Ascending aorta (tissue), 2 donors: ENCODE results near the gene LIMS4. TPM values are rescaled to one million over a fixed set of nuclear protein-coding genes. Genes with fewer than 3 reads are reported as not detected.
"Not testable (repeated sequence)": the region's sequence is repeated elsewhere in the genome, so short reads cannot be mapped to it uniquely, and the experiment has no call there.

Experiments
- DNase-seq, 2 donors: peaks; one replicate each; pipeline ENCODE4 v3.0.0-alpha.2; 2019; ENCODE audit warnings: low spot score in 2 of 2
- H3K27ac ChIP-seq, 2 donors: fragments of 200-600 bp; sonication (generic); one replicate each; pipeline ENCODE4 v1.5.1; 2016 to 2017; ENCODE audit warnings: mild to moderate bottlenecking in 1 of 2
- H3K27me3 ChIP-seq: fragments of 200-600 bp; sonication (generic); one replicate; pipeline ENCODE4 v1.5.1; 2017
- H3K36me3 ChIP-seq, 2 donors: fragments of 200-600 bp; sonication (generic); one replicate each; pipeline ENCODE4 v1.5.1; 2016
- H3K4me1 ChIP-seq, 2 donors: fragments of 200-600 bp; sonication (generic); one replicate each; pipeline ENCODE4 v1.5.1; 2016 to 2017; ENCODE audit warnings: mild to moderate bottlenecking in 1 of 2
- H3K4me3 ChIP-seq, 2 donors: fragments of 200-600 bp; sonication (generic); one replicate each; pipeline ENCODE4 v1.5.1; 2016 to 2017; ENCODE audit warnings: mild to moderate bottlenecking in 1 of 2
- H3K9me3 ChIP-seq, 2 donors: fragments of 200-600 bp; sonication (generic); one replicate each; pipeline ENCODE4 v1.5.1; 2016
- intact Hi-C: fragments of 100-400 bp; cut with DNase I; formaldehyde crosslinking; loops from one replicate; pipeline ENCODE4 v1.15.1; 2023
- total RNA-seq: library from RNA; depleted of rRNA; stranded (reverse); fragments of >200 nt; gene quantifications from one replicate; pipeline ENCODE4 v1.1.0, GENCODE V29; 2016

LIMS4 gene
- 21.2 TPM for total RNA-seq

- intact Hi-C loops, H3K9me3 ChIP-seq, DNase-seq, H3K27me3 ChIP-seq, H3K36me3 ChIP-seq, H3K4me1 ChIP-seq, H3K27ac ChIP-seq, H3K4me3 ChIP-seq: not testable (repeated sequence)
Measured at GRCh38 chr2:110472171-110473058, at the start of gene LIMS4. Gene LIMS4, minus strand, starts transcription at chr2:110472816. Its CDS starts 38 bp downstream, at chr2:110472778.

- H3K4me3 ChIP-seq, H3K36me3 ChIP-seq, DNase-seq, H3K4me1 ChIP-seq, H3K27me3 ChIP-seq, H3K27ac ChIP-seq, intact Hi-C loops, H3K9me3 ChIP-seq: not testable (repeated sequence)
Measured at GRCh38 chr2:110499755-110500377, 27.2 kb upstream of the LIMS4 start.

DNA sequence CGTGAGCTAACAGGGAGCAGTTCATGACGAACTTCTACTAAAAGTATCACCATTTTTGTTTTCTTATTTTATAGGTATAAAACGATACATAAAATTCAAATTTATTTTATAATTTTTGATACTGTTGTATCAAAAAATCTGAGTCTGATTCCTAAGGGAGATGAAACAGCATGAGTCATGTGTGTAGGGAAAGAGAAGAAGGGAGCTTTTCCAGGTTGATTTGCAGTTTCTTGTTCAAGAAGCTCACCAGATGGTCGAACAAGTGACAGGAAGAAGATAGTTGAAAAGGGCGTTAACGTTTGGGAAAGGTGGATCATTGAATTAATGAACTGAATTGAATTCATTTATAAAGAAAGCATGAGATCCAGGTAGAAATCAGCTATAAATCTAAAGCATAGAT is 23.4 kb upstream of the LIMS4 start:
- intact Hi-C loops, H3K27ac ChIP-seq, H3K27me3 ChIP-seq, DNase-seq, H3K4me1 ChIP-seq, H3K9me3 ChIP-seq, H3K36me3 ChIP-seq, H3K4me3 ChIP-seq: not testable (repeated sequence)

- DNase-seq, H3K4me1 ChIP-seq, H3K36me3 ChIP-seq, H3K27ac ChIP-seq, intact Hi-C loops, H3K27me3 ChIP-seq, H3K4me3 ChIP-seq, H3K9me3 ChIP-seq: not testable (repeated sequence)
Measured at GRCh38 chr2:110494488-110494887, 21.9 kb upstream of the LIMS4 start.

DNA sequence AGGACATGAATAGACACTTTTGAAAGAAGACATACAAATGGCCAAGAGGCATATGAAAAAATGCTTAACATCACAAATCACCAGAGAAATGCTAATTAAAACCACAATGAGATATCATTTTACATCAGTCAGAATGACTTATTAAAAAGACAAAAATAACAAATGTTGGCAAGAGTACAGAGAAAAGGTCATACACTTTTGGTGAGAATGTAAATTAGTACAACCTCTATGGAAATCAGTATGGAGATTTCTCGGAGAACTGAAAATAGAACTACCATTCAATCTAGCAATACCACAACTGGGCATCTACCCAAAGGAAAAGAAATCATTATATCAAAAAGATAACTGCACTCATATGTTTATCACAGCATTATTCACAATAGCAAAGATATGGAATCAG is 16.4 kb upstream of the LIMS4 start:
- H3K4me3 ChIP-seq, H3K36me3 ChIP-seq, DNase-seq, H3K4me1 ChIP-seq, H3K27ac ChIP-seq, H3K9me3 ChIP-seq, intact Hi-C loops, H3K27me3 ChIP-seq: not testable (repeated sequence)

DNA sequence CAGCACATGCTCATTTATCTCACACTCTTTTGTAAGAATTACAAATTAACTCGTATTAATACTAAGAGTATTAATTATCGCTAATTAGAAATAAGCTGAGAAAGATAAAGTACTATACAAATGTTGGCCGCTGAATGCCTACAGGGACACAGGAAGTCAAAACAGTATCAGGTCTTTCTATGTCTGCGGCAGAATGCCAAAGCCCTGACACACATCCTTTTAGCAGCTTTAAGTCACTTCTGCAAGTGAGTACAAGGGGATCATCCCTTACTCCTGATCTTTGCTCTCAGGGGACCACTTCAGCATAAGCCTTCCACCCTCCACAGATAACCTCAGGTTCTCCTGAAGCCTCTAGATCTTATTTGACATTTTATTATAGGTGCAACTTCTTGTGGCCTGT is 10.1 kb upstream of the LIMS4 start:
- H3K4me1 ChIP-seq, intact Hi-C loops, H3K27me3 ChIP-seq, H3K9me3 ChIP-seq, H3K27ac ChIP-seq, H3K36me3 ChIP-seq, DNase-seq, H3K4me3 ChIP-seq: not testable (repeated sequence)

DNA sequence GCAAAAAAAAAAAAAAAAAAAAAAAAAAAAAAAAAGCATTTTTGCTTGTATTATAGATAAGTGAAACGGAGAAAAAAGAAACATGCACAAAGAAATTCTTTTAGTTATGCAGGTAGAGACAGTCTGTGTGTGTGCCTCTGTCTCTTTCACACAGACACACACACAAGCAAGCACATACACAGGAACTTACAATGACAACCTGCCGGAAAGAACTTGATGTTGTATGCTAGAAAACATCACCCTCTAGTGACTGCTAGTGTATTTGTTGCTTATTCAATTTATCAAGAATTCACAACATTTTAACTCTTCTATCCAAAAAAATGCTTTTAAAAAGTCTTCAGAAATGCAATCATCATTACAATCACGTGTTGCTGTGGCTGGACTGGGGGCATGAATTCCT is 8.6 kb upstream of the LIMS4 start:
- H3K27me3 ChIP-seq, H3K4me1 ChIP-seq, H3K4me3 ChIP-seq, H3K27ac ChIP-seq, H3K9me3 ChIP-seq, intact Hi-C loops, H3K36me3 ChIP-seq, DNase-seq: not testable (repeated sequence)

- H3K27ac ChIP-seq, H3K4me3 ChIP-seq, H3K9me3 ChIP-seq, H3K27me3 ChIP-seq, DNase-seq, intact Hi-C loops, H3K36me3 ChIP-seq, H3K4me1 ChIP-seq: not testable (repeated sequence)
Measured at GRCh38 chr2:110480084-110480483, 7.5 kb upstream of the LIMS4 start.

- H3K27me3 ChIP-seq, H3K9me3 ChIP-seq, H3K4me3 ChIP-seq, H3K36me3 ChIP-seq, H3K27ac ChIP-seq, DNase-seq, intact Hi-C loops, H3K4me1 ChIP-seq: not testable (repeated sequence)
Measured at GRCh38 chr2:110477370-110477769, 4.8 kb upstream of the LIMS4 start.

DNA sequence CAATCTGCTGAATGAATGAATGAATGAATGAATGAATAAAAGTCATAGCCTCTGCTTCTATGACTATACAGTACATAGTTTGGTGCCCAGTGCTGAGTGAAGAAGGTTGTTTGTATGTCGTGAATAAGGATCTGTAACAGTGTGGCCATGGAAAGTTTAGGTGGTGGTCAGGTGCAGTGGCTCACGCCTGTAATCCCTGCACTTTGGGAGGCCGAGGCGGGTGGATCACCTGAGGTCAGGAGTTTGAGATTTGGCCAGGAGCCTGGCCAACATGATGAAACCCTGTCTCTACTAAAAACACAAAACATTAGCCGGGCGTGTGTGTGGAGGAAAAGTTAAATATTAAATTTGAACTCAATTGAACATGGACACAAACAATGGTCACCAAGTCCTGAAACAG is 4.3 kb upstream of the LIMS4 start:
- H3K27me3 ChIP-seq, H3K9me3 ChIP-seq, DNase-seq, H3K4me1 ChIP-seq, H3K4me3 ChIP-seq, intact Hi-C loops, H3K27ac ChIP-seq, H3K36me3 ChIP-seq: not testable (repeated sequence)

DNA sequence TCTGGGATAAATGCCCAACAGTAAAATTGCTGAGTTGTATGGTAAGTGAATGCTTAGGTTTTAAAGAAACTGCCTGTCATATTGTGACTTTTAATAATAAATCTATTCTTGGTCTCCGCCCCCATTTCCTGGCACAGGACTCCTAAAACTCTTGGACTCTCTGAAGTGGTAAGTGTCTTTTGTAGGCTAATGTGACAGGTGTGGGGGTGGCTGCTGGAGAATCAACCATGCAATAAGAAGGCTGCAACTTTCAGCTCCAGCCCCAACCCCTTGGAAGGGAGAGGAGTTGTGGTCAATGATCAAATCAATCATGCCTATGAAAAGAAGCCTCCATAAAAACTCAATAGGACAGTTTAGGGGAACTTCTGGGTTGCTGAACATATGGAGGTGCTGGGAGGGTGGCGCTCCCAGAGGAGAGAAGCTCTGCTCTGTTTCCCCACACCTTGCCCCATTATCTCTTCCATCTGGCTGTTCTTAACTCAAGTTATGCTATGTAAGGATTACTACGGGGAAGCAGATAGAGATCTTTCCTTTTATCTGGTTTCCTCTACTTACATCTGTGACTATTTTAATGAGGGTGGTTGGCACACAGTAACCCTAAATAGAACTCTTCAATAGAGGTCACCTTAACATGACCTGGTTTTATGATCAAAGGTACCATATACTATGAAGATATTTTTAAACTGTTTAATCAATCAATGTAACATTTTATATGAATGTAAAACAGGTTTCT is 3.2 kb upstream of the LIMS4 start:
- DNase-seq, H3K27ac ChIP-seq, H3K27me3 ChIP-seq, H3K36me3 ChIP-seq, intact Hi-C loops, H3K4me1 ChIP-seq, H3K4me3 ChIP-seq, H3K9me3 ChIP-seq: not testable (repeated sequence)

GRCh38 chr2:110474898-110475297 is 2.3 kb upstream of the LIMS4 start:
- H3K27me3 ChIP-seq, H3K4me3 ChIP-seq, H3K36me3 ChIP-seq, H3K27ac ChIP-seq, DNase-seq, intact Hi-C loops, H3K9me3 ChIP-seq, H3K4me1 ChIP-seq: not testable (repeated sequence)

GRCh38 chr2:110473059-110473358 is 393 bp upstream of the LIMS4 start:
- H3K4me3 ChIP-seq, H3K36me3 ChIP-seq, H3K9me3 ChIP-seq, DNase-seq, H3K4me1 ChIP-seq, H3K27me3 ChIP-seq, H3K27ac ChIP-seq, intact Hi-C loops: not testable (repeated sequence)

DNA sequence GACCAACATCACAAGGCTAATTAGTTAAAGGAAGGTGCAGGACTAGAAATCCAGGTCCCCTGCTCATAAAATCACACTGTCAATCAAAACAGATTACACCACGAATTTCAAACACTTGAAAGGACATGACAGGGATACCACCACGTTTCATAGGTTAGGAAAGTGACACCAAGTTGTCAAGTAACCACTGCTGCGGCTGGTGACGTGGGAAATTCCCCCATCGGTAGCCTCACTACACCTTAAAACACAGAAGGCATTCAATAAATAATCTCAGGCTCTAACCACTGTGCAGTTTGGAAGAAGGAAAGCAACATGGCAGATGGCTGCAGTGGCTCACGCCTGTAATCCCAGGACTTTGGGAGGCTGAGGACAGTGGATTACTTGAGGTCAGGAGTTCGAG is 3.7 kb downstream of the LIMS4 start:
- H3K27ac ChIP-seq, H3K9me3 ChIP-seq, H3K36me3 ChIP-seq, H3K27me3 ChIP-seq, intact Hi-C loops, H3K4me3 ChIP-seq, H3K4me1 ChIP-seq, DNase-seq: not testable (repeated sequence)
